Prostate gland (tissue), 2 donors: ENCODE measurements around the gene OTULINL.

Experiments used
- POLR2AphosphoS5 ChIP-seq: sonication (generic); formaldehyde crosslinking; IDR thresholded peaks from one replicate; pipeline ENCODE4 v1.6.1; 2017; ENCODE audit warnings: antibody characterized with exemption
- TF ChIP-seq, protein P1 (sequence below), 4 experiments: fragments of 200-600 bp in 2 of 4; fragments of 450-650 bp in 2 of 4; sonication (generic) in 2 of 4; IDR thresholded peaks; 1 replicate in 3 of 4; 2 replicates in 1 of 4; pipeline ENCODE4 v1.5.1; 2016 to 2019; ENCODE audit warnings: antibody characterized with exemption in 4 of 4, mild to moderate bottlenecking in 2 of 4, moderate library complexity in 2 of 4

DNA sequence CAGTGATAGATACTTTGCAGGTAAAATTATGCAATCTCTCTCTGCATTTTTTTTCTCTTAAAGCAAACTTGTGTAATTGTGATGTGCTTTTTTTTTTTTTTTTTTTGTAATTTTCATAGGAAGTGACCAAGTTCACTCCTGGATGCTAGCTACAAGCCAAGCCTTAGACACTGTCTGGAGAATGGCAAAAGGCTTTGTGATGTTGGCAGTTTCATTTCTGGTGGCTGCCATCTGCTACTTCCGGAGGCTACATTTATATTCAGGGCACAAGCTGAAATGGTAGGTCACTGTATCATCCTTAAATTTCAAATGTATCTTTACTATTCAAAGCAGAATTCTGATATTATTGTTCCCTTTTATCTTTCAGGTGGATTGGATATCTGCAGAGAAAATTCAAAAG is 19.3 kb downstream of the OTULINL start:
- TF ChIP-seq, protein P1, sequence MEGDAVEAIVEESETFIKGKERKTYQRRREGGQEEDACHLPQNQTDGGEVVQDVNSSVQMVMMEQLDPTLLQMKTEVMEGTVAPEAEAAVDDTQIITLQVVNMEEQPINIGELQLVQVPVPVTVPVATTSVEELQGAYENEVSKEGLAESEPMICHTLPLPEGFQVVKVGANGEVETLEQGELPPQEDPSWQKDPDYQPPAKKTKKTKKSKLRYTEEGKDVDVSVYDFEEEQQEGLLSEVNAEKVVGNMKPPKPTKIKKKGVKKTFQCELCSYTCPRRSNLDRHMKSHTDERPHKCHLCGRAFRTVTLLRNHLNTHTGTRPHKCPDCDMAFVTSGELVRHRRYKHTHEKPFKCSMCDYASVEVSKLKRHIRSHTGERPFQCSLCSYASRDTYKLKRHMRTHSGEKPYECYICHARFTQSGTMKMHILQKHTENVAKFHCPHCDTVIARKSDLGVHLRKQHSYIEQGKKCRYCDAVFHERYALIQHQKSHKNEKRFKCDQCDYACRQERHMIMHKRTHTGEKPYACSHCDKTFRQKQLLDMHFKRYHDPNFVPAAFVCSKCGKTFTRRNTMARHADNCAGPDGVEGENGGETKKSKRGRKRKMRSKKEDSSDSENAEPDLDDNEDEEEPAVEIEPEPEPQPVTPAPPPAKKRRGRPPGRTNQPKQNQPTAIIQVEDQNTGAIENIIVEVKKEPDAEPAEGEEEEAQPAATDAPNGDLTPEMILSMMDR (IDR thresholded peaks at IDR 0.05) = no peak
- TF ChIP-seq POLR2AphosphoS5 = no peak
